ENCODE data around the gene TFPI2.

DNA sequence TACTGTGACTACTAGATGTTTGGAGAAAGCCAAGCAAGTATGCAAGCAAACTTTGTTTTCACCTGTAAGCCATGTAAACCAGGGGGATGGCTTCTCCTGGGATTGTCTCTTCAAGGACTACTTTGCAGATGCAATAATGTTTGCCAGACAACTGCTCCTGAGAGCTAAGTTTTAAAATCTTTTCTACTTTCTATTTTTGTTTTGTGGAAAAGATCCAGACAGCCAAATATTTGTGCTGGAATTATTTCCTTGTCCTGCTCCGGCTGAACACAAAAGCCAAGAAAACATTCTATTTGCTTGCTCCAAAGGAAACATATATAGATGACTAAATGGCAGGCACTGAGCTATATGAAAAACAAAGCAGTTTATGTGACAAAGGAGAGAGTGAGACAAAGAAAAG lies 51.6 kb downstream of the TFPI2 start:
- no peak for TF ChIP-seq CTCF (IDR thresholded peaks at IDR 0.05)
- no peak for TF ChIP-seq POLR2AphosphoS5 (IDR thresholded peaks at IDR 0.05; ENCODE audit: insufficient read depth in 1 of 2, low read depth in 1 of 2)
- TF ChIP-seq POLR2A (IDR thresholded peaks at IDR 0.05) = no peak
